ENCODE data around the gene DCTN2.
"Not testable (repeated sequence)": the region's sequence is repeated elsewhere in the genome, so short reads cannot be mapped to it uniquely, and the experiment has no call there.

Gene DCTN2

DNA sequence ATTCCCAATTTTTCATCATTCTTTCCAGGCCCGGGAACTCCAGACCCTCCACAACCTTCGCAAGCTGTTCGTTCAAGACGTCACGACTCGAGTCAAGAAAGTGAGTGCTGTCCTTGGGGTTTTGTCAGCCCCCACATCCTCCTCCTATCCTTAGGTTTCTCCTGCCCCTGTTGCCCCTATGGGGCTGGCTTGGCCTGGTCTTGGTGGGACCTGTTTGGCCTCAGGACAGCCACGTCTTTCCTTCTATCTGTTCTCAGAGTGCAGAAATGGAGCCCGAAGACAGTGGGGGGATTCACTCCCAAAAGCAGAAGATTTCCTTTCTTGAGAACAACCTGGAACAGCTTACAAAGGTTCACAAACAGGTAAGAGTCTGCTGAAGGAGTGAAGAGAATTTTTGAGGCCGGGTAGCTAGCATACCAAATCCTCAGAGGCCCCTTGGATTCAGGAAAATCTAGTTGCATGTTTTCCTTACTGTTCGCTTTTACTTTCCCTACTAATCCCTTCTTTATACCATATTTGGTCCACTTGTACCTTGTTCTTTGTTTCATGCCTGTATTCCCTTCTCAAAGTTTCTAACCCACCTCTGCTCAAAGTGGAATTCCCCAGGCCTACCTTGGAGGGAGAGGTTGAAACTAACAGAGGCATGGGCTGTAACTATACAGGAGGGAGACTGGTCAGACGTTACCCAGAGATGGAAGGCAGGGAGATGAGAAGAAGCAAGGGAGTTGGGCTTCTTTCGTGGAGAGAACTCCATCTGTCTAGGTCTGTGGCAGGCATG, 31.2 kb upstream of the DCTN2 start:
- no peak for DNase-seq (ENCODE audit: low read depth in 2 of 2)

GRCh38 chr12:57576613-57577160, 29.7 kb upstream of the DCTN2 start:
- no peak for DNase-seq (ENCODE audit: low read depth in 2 of 2)

DNA sequence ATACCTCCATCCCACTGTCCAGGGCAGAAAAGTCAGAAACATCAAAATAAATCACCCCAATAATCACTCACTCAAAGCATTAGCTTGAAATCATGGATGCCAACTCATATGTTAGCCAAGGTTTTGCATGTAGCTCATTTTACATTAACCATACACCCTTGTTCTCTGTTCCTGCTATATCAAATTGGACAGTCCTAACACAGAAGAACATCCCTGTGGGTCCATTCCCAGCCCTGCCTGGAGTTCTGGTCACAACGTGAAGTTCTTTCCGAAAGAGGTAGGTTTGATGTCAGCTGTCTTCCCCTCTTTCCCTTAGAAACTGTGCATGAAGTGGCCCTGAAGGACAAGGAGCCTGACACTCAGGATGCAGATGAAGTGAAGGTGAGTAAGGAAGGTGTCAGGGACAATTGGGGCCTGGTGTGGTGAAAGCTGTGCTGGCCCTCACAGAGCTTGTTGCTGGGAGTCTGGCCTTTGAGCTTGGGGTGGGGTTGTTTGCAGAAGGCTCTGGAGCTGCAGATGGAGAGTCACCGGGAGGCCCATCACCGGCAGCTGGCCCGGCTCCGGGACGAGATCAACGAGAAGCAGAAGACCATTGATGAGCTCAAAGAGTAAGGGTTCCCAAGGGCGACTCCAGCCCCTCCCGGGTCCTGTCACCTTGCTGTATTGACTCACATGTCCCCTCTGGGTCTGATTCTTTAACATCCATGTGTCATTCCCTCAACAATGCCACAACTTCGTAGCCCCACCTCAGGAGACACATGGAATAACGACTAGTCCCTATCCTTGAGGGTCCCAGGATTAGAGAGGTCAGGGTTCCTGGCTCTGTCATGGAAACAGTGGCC, 29.0 kb upstream of the DCTN2 start:
- no peak for DNase-seq (ENCODE audit: low read depth in 2 of 2)

- no peak for DNase-seq (ENCODE audit: low read depth in 2 of 2)
Observed at GRCh38 chr12:57574795-57575194, 27.8 kb upstream of the DCTN2 start.

DNA sequence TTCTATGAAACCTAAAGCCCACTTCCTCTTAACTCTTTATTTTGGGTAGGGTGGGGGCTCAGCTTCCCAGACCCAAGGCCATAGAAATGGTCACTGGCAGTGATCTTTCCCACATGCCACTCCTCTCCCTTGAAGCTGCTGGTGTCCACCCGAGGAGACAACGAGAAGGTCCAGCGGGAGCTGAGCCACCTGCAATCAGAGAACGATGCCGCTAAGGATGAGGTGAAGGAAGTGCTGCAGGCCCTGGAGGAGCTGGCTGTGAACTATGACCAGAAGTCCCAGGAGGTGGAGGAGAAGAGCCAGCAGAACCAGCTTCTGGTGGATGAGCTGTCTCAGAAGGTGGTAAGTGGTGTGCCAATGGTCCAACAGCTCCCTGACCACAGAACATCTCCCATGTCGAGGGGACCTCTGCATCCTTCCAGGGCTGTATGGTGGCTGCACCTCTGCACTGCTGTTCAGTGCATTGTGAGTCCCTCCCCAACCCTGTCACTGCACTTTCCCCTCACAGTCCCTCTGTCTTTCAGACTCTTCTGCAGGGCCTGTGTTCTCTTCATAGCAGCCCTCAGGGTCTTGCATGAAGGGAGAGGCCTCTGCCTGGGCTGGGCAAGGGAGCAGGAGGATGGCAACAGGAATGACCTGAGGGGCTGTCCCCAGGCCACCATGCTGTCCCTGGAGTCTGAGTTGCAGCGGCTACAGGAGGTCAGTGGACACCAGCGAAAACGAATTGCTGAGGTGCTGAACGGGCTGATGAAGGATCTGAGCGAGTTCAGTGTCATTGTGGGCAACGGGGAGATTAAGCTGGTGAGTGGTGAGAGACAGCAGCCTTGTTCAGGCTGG, 25.2 kb upstream of the DCTN2 start:
- DNase-seq (ENCODE audit: low read depth in 2 of 2), result no peak

GRCh38 chr12:57570438-57570837, 23.4 kb upstream of the DCTN2 start:
- not testable (repeated sequence) for DNase-seq (ENCODE audit: low read depth in 2 of 2)

DNA sequence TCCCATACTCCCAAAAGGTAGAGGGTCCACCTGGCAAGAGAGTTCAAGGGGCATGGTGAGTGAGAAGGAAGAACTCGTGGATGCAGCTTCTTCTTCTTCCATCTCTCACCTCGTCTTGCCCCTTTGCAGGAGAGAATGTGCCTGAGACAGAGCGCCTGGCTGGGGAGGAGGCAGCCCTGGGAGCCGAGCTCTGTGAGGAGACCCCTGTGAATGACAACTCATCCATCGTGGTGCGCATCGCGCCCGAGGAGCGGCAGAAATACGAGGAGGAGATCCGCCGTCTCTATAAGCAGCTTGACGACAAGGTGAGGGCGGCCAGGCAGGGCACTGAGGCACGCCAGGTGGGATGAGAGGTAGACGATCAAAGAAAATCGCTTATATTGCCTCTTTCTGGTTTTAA, 22.9 kb upstream of the DCTN2 start:
- no peak for DNase-seq (ENCODE audit: low read depth in 2 of 2)

- DNase-seq (ENCODE audit: low read depth in 2 of 2), result no peak
Observed at GRCh38 chr12:57568838-57569237, 21.8 kb upstream of the DCTN2 start.

GRCh38 chr12:57564178-57564740, 17.3 kb upstream of the DCTN2 start:
- no peak for DNase-seq (ENCODE audit: low read depth in 2 of 2)

GRCh38 chr12:57563358-57563757, 16.4 kb upstream of the DCTN2 start:
- no peak for DNase-seq (ENCODE audit: low read depth in 2 of 2)

DNA sequence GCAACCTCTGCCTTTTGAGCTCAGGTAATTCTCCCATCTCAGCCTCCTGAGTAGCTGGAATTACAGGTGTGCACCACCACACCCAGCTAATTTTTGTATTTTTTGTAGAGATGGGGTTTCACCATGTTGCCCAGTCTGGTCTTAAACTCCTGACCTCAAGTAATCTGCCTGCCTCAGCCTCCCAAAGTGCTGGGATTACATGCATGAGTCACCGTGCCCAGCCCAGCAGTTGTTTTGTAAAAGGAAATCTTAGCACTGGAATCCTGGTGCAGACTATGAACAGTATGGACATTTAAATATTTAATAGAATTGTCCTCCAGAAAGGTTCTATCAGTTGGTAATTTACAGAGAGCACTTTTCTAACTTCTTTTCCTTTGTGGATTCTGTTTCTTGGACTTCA, 14.1 kb upstream of the DCTN2 start:
- DNase-seq (ENCODE audit: low read depth in 2 of 2), result not testable (repeated sequence)

DNA sequence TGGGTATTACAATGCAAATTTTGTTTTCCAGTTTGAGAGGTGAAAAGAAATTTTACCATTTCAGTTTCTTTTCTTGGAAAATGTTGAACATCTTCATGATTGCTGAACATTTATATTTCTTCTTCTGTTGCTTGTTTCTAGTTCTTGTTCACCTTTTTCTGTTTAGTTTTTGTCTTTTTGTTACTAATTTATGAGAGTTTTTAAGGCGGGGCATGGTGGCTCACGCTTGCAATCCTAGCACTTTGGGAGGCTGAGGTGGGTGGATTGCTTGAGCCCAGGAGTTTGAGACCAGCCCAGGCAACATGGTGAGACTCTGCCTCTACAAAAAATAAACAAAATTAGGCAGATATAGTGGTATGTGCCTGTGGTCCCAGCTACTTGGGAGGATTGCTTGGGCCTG, 13.5 kb upstream of the DCTN2 start:
- no peak for DNase-seq (ENCODE audit: low read depth in 2 of 2)

DNA sequence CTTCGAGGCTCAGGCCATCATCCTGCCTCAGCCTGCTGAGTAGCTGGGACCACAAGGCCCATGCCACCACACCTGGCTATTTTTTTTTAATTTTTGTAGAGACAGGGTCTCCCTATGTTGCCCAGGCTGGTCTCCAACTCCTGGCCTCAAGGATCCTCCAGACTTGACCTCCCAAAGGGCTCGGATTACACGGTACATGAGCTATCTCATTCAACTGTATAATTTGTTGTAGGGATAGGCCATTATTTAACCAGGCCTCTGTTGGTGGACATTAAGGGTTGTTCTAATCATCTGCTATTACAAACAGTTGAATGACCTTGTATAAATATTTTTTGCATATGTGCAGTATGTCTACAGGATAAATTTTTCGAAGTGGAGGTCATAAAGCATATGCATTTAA, 11.9 kb upstream of the DCTN2 start:
- no peak for DNase-seq (ENCODE audit: low read depth in 2 of 2)

DNA sequence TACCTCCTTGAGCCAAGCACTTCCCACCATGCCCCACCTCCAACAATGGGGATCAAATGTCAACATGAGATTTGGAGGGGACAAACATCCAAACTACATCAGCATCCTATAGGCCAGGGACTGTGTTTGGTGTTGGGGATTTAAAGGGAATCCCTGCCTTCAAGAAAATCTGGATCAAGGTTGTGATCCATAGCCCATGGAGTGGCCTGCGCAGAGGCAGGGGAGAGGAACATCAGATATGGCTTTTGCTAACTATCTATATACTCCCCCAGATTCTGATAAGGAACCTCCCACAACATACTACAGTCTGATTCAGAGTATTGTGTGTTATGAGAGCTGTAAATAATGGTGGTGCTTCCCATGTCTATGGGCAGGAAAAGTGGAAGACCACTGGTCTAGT, 7.9 kb upstream of the DCTN2 start:
- no peak for DNase-seq (ENCODE audit: low read depth in 2 of 2)

DNA sequence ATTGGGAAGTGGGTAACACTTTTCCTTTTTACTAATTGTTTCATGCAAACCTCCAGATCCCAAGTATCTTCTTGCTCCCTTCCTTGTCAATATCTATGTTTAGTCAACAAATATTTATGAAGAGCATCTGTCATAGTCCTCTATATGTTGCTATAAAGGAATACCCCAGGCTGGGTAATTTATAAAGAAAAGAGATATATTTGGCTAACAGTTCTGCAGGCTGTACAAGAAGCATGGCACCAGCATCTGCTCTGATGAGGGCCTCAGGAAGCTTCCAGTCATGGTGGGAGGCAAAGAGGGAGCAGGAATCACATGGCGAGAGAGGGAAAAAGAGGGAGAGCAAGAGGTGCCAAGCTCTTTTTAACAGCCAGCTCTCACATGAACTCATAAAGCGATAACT, 7.5 kb upstream of the DCTN2 start:
- no peak for DNase-seq (ENCODE audit: low read depth in 2 of 2)

DNA sequence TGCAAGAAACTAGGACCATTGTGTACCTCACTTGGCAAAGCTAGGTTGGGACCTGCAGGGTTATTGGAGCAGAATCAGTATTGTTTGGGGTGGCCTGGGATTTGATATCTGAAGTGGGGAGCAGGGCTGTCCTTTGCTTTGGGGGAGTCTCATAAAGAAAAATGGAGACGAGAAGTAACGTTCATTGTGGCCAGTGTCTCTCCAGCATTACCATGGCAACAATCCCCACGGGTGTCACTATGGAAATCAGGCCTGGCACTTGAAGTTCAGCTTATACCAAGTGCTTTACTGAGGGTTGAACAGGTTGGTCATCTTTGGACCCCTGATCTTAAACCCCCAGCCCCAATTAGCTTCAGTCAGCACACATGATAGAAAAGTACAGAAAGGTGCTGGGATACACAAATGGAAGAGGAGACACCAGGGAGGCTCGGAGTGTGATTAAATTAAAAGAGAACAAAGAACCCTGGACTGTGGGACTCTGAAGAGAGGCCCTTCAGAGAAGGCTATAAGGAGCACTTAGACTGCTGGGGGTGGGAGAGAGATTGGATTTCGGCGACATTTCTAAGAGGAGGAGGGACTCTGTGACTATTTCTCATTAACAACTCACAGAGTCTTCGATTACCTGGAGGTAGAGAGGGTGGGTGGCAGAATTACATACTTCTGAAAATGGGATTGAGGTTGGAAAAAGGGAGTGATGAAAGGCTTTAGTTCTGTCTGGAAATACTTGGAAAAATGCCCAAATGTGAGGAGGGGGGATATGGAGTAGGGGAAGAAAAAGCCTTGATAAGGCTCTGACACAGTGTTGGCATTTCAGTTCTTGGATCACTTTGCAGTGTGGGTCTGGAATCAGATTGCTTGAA, 6.6 kb upstream of the DCTN2 start:
- DNase-seq (ENCODE audit: low read depth in 2 of 2), result no peak

- DNase-seq (ENCODE audit: low read depth in 2 of 2), result no peak
Observed at GRCh38 chr12:57552835-57553313, 5.9 kb upstream of the DCTN2 start.

DNA sequence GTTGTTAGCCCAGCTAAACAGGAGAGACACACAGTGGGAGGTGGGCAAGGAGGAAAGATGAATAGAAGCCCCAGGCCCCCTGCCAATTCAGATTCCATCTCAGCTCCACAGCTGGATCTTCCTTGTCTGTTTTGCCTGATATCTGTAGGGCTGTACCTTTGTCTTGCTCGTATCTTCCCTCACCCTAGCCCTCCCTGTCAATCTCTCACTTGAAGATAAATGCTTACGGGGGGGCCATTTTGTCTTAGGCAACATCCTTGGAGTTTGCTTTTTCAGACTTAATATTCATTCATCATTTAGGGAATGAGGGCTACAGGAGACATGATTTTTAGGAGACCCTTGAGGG, 5.3 kb upstream of the DCTN2 start:
- no peak for DNase-seq (ENCODE audit: low read depth in 2 of 2)

DNA sequence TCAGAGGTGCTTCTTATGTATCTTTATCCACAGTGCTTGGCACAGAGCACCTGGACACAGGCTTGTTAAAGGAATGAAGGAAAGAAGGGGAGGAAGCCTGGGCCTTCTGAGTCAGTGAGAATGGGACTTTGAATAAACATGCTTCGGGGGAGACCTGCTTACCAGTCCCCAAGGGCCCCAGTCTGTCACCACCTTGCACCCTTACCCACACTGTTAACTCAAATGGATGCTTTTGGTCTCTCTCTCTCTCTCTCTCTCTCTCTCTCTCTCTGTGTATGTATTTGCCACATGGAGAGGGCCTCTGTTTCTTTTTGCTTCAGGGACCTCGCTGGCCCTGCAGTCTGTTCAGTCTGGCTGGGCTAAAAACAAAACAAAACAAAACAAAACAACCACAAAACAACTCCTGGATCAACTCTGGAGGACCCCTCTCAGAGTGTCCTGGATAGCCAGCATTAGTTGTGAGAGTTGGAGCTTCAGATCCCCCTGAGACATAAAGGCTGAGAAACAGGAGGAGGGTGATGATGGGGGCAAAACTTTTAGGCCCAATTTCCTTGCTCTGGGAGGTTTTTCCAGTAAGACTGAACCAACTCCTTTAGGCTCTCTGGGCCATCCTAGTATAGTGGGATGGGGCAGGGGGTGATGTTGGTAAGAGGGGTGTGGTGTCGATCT, 4.8 kb upstream of the DCTN2 start:
- DNase-seq (ENCODE audit: low read depth in 2 of 2), result no peak

Measured in stimulated activated CD8-positive, alpha-beta memory T cell treated with anti-CD3 and anti-CD28 coated beads, Interleukin-15, amount 100 ng/mL, for 4 hours (primary cell).